ENCODE data around the gene EFEMP1. TPM values are rescaled to one million over a fixed set of nuclear protein-coding genes. Genes with fewer than 3 reads are reported as not detected.
A peak's percentile ranks its signal among the peaks of the same experiment; 100 is the strongest.

EFEMP1 gene
- total and polyA plus RNA-seq, 11 donors = 11.3 to 201 (median 34.4) TPM

GRCh38 chr2:55961318-55961911 lies 37.8 kb upstream of the EFEMP1 start:
- 15 to 25% (median 22%) methylated on average over 3 of the region's 3 CpGs for WGBS, 4 donors
- Histone ChIP-seq H3K4me3 (no peak overlapping the region), H3K27ac (no peak overlapping the region), H3K9me3 (no peaks in the 10 kb centered on the region), H3K4me1 (peaks cover 0 to 10% (median 0%) of the 10 kb centered on the region in 12 donors), H3K27me3 (no peaks in the 10 kb centered on the region), H3K36me3 (no peaks in the 10 kb centered on the region)
- ATAC-seq (peak in 2 of 4 donors; percentile 46 to 53), DNase-seq (no peak)
- intact Hi-C loops (cut with DNase I) = loop anchor here in 7 of 10 donors (1.0 to 5.0 kb wide), 4 partner anchors 189 to 244 kb away; no protein-coding TSS in a partner anchor
- TF ChIP-seq POLR2A (IDR thresholded peaks at IDR 0.05) = no peak
- TF ChIP-seq, protein P1, sequence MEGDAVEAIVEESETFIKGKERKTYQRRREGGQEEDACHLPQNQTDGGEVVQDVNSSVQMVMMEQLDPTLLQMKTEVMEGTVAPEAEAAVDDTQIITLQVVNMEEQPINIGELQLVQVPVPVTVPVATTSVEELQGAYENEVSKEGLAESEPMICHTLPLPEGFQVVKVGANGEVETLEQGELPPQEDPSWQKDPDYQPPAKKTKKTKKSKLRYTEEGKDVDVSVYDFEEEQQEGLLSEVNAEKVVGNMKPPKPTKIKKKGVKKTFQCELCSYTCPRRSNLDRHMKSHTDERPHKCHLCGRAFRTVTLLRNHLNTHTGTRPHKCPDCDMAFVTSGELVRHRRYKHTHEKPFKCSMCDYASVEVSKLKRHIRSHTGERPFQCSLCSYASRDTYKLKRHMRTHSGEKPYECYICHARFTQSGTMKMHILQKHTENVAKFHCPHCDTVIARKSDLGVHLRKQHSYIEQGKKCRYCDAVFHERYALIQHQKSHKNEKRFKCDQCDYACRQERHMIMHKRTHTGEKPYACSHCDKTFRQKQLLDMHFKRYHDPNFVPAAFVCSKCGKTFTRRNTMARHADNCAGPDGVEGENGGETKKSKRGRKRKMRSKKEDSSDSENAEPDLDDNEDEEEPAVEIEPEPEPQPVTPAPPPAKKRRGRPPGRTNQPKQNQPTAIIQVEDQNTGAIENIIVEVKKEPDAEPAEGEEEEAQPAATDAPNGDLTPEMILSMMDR (IDR thresholded peaks at IDR 0.05) = peak; percentile 40 to 67 (median 50)

DNA sequence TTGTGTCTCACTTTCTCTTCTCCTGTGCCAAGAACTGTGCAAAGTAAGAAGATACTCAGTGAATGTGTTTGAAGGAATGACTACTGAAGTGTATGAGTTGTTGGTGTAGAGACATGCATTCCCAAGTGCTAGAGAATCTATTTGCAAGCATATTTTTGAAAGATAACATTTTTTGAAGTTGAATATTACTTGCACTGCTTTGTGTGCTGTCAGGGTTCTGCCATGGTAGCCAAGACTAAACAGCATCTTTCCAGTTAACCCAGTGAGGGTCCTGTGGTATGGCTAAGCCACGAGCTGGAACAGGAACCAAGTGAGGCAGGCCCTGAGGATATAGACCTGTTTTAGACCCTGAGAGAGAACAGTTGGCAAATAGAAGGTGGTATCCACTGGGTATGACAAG lies 35.2 kb upstream of the EFEMP1 start:
- Histone ChIP-seq H3K4me1 (peaks cover 0 to 4% (median 0%) of the 10 kb centered on the region in 12 donors), H3K27ac (no peak overlapping the region), H3K36me3 (no peaks in the 10 kb centered on the region), H3K27me3 (no peaks in the 10 kb centered on the region), H3K9me3 (no peaks in the 10 kb centered on the region), H3K4me3 (no peak overlapping the region)
- ATAC-seq = no peak
- TF ChIP-seq POLR2A (IDR thresholded peaks at IDR 0.05) = no peak
- no peak for DNase-seq
- intact Hi-C loops (cut with DNase I) = no loop called here
- WGBS, 4 donors = 21 to 89% (median 59%) methylated on average over 1 of the region's 1 CpG

DNA sequence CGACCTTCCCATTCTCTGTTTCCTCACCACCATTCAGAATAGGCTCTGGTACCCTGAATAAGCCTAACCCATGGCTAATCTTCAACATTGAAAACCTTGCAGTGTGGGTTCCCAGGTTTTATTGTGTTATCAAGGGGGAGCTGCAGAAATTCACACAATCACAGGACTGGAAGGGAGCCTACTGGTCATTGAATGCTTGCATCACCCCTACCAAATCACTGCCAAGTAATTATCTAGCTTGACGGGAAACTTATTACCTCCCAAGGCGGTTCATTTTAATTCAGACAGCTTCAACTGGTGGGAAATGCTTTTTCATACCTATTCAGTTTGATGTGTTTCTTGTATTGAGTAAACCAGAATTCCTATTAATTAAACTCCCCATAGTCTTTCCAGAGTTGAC lies 33.6 kb upstream of the EFEMP1 start:
- 71 to 80% (median 75%) methylated on average over 3 of the region's 3 CpGs for WGBS, 4 donors
- H3K27ac ChIP-seq = peak overlapping the region in 2 of 12 donors; percentile 1 to 12
- H3K4me3 ChIP-seq = no peak overlapping the region
- H3K9me3 ChIP-seq = no peaks in the 10 kb centered on the region
- no peaks in the 10 kb centered on the region for H3K36me3 ChIP-seq
- DNase-seq = no peak
- intact Hi-C loops (cut with DNase I) = no loop called here
- no peak for ATAC-seq
- peaks cover 0 to 7% (median 0%) of the 10 kb centered on the region in 12 donors for H3K4me1 ChIP-seq
- no peak for TF ChIP-seq POLR2A (IDR thresholded peaks at IDR 0.05)
- TF ChIP-seq, protein P1 (IDR thresholded peaks at IDR 0.05) = no peak
- no peaks in the 10 kb centered on the region for H3K27me3 ChIP-seq

- peak overlapping the region in 4 of 12 donors; percentile 34 to 47 (median 42) for H3K27ac ChIP-seq
- 63 to 66% (median 64%) methylated on average over 4 of the region's 4 CpGs for WGBS, 4 donors
Measured at GRCh38 chr2:55954306-55955035, 30.9 kb upstream of the EFEMP1 start.

More at GRCh38 chr2:55954306-55955035, 30.9 kb upstream of the EFEMP1 start:
- no peaks in the 10 kb centered on the region for H3K27me3 ChIP-seq
- H3K4me3 ChIP-seq = peak overlapping the region in 2 of 12 donors; percentile 3 to 19
- H3K4me1 ChIP-seq = peaks cover 0 to 9% (median 0%) of the 10 kb centered on the region in 12 donors
- H3K9me3 ChIP-seq = no peaks in the 10 kb centered on the region
- DNase-seq (no peak), ATAC-seq (peak in 1 of 4 donors; percentile 73)
- intact Hi-C loops (cut with DNase I) = no loop called here
- no peaks in the 10 kb centered on the region for H3K36me3 ChIP-seq
- TF ChIP-seq POLR2A (IDR thresholded peaks at IDR 0.05) = no peak
- TF ChIP-seq, protein P1 (IDR thresholded peaks at IDR 0.05) = no peak

All from heart left ventricle (tissue), 16 donors.